Inflammatory macrophage treated with lipopolysaccharide for 1 hour (primary cell): ENCODE results near the gene VAMP3.
"Not testable (repeated sequence)": the region's sequence is repeated elsewhere in the genome, so short reads cannot be mapped to it uniquely, and the experiment has no call there.

ENCODE experiments used
- DNase-seq, 2 donors: peaks; one replicate each; pipeline ENCODE4 v3.0.0-alpha.2; 2020 to 2022

The VAMP3 gene

DNA sequence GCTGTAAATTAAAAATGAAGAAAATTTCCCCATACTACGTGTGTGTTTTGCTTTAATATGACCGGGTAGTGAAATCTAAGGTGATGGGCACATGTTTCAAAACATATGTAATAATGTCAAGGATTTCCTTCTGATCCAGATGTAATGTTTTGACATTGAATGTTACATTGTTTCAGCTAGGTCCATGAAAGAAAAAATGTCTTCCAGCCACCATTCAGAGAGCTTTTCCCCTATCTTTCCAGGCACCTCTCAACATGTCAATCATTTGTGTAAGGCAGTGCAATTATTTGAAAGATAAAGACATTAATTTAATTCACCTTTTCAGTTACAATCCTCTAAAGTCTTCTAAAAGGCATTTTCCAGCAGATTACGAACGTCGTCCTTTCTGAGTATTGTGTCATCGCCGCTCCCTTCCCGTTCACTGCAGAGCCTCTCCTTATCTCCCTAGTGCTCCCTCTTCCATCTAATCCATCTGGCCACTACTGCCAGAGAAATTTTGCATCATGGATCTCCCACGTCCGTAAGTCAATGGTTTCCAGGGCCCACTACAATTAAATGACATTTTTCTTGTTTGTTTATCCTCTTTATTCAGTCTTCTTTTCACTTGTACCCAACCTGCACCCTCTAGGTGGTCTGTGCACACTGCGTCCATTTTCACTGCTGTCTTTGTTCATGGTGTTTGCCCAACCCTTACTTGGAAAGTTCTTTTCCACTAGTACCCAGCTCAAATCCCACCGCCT lies 1.3 kb upstream of the VAMP3 start:
- no peak for DNase-seq

DNA sequence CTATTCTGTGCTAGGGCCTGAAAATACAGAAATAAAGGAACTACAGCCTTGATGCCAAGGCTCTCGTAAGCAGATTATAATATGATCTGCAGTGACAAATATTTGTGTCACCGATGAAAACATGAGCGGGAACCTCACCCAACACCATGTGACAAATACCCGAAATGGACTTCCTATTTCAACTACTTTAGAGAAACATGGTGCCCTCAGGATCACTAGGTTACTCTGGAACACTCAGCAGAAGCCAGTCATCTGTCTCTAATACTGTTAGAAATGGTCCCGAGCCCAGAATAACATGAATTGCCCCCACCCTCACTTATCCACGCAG lies 463 bp upstream of the VAMP3 start:
- DNase-seq = peak; percentile 71 to 82

DNA sequence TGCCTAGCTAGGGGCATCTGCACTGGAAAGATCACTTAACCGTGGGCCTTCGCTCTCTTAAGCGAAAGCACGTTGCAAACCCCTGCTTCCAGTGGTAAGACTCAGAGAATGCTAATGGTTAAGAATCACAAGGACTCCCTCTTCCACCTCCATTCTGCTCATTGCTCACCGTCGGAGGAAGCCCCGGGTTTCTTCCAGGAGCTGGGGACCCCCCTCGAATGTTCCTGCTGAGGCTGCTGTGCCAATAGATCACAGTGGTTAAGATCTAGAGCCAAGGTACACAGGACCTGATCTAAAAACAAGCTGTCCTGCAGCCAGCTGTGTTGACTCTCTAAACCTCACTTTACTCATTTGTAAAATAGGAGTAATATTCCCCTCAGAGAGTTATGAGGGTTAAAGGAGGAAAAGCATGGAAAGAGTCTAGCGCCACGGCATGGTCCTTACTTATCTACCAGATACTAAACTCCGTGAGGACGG lies 765 bp downstream of the VAMP3 start:
- DNase-seq = no peak

DNA sequence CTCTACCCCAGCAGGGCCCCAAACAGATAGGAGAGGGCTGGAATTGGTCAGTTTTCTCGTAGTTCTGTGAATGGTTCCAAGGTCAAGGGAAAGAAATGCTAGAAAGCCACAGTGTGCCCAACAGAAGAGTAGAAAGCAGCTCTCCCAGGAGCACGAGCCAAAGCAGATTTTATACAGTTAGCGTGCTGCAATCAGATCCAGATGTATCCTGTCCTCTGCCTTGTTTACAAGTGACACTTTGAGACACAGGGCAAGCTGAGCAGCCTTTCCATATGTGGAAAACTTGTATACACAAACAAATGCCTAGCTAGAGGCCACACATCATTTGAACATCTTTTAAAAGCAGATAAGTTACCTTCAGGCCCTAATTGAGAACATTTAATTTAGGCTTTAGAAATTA lies 6.5 kb downstream of the VAMP3 start:
- no peak for DNase-seq

DNA sequence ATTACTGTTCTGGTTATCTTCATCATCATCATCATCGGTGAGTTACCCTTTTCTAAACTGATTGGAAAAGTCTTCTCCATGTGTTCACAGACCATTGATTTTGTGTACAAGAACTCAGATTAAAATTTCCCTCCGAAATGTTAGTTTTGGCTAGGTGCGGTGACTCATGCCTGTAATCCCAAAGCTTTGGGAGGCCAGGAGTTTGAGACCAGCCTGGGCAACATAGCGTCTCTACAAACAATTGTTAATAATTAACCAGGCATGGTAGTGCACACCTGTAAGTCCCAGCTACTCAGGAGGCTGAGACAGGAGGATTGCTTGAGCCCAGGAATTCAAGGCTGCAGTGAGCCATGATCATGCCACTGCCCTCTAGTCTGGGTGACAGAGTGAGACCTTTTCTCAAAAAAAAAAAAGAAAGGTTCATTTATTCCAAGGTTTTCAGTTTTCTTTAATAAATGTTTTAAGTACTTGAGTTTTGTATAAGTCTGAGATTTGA lies 7.1 kb downstream of the VAMP3 start:
- no peak for DNase-seq

DNA sequence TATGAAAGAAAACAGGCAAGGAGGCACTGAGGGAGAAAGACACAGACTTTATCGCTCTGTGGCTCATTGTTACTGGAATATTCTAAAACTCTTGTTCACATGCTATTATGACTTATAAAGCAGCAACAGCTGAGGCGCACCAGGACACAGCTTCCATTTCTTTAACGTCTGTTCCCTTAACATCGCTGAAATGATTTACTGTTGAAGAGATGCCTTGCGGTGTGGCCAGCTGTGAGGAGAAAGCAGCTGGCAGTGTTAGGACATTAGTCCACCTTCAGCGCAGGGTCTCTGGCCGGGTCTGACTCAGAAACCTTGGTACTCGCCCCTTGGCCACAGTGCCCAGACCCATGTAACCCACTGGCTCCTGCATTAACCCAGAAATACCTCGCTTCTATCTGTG lies 9.9 kb downstream of the VAMP3 start:
- no peak for DNase-seq

DNA sequence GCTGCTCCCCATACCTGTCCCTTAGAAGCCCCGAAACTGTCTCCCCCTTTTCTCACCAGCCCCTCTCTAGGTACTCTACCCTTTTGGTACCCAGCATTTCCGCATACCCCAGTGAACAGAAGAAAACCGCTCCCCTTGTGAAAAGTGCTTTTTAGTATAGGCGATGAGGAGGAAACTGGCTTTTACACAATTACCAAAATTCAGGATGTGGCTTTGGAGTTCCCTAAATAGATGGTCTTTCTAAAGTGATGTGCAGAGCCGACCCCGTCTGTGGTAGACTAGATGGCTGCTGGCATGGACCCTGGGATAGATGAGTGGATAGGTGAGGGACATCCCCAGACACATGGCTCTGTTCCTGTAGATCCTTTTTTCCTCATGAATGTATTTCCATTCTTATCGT lies 10.4 kb downstream of the VAMP3 start:
- DNase-seq = peak in 1 of 2 donors; percentile 53

DNA sequence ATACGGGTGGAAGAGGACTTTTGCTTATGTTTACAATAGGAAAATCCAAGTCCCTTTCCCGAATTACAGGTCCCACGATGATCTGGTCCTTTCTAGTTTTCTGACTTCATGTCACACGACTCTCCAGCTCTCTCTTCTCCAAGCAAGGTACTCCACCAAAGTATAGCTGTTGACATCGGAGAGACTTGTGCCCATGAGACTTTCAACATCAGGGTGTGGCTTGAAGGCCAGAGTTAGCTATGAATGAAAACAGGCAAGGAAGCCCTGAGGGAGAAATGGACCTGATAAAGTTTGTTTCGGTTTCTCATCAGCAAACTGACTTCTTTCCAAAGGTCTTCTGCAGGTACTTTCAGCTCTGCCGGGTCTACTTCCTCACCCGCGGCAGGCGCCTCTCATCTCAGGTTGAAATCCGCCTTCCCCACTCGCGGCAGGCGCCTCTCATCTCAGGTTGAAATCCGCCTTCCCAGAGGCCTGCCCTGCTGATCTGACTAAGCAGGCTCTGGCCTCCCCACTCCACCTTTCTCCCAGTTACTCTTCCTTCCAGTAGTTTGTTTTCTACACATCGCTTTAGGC lies 10.9 kb downstream of the VAMP3 start:
- DNase-seq = peak; percentile 29 to 43

DNA sequence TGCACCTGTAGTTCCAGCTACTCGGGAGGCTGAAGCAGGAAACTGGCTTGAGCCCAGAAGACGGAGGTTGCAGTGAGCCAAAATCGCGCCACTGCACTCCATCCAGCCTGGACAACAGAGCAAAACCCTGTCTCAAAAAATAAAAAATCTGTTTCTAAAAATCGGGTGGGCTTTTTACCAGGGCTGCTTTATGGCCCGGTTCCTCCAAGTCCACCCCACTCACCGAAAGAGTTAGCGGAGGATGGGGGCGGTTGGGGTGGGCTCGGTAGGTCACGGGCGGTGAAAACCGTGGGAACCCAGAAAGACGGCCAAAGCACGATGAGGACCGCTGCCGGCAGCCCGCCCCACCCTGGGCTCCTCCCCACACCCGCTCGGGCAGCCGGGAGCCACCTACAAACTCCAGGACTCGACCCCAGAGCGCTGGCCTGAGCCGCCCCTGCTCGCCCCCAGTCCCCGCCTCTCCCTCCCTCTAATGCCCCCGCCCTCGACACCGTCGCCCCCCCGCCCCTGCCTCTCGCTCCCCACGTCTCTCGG lies 12.1 kb downstream of the VAMP3 start:
- no peak for DNase-seq

DNA sequence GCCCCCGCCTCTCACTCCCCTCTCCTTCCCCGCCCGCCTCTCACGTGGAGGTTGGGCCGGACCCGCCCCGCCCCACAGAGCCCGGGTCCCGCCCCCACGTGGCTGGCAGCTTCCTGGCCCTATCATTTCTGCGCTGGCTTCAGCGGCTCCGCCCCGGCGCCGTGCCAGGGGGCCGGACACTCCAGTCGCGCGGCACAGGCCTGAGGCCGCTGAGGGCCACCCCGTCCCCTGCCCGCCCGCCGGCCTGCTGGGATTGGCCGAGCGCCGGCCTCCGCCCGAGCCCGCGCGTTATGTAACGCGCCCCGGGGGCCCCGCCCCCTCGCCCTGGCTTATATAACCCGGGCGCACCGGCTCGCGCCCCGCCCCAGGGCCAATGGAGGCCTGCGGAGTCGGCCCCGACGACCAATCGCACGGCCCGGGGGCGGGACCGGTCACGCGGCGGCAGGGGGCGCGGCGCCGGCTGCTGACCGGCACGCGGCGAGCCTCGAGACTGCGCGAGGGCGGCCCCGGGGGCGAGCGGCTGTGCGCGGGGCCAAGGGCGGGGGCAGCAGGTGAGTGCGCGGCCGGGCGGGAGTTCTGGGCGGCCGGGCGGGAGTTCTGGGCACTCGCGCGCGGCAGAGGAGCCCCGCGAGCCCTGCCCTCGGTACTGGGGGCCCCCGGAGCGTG lies 12.9 kb downstream of the VAMP3 start, which contains the start of gene PER3:
PER3 (plus strand) TSS at position 466 of the 666 bp plus-strand sequence. CDS start 587 bp downstream, outside the sequence.
- peak; percentile 96 for DNase-seq

DNA sequence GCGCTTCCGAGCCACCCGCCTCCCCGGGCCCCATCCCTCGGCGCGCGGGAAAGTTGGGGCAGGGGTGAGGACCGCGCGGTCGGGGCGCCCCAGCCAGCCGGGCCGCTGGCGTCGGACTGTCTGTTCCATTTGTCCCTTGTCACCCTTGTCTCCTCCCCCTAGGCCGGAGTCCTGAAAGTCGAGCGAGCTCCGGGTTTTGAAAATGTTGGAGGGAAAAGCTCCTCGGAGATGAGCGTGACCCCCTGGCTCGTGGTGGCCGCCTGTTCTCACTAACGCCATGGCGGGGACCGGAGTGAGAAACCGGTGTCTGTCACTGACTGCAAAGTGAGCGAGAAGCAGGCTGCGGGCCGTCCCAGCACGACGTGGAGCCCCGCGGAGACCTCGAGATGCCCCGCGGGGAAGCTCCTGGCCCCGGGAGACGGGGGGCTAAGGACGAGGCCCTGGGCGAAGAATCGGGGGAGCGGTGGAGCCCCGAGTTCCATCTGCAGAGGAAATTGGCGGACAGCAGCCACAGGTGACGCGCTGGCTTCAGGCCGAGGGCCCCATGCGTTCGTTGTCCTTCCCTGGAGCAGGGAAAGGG lies 13.5 kb downstream of the VAMP3 start:
- DNase-seq = no peak

DNA sequence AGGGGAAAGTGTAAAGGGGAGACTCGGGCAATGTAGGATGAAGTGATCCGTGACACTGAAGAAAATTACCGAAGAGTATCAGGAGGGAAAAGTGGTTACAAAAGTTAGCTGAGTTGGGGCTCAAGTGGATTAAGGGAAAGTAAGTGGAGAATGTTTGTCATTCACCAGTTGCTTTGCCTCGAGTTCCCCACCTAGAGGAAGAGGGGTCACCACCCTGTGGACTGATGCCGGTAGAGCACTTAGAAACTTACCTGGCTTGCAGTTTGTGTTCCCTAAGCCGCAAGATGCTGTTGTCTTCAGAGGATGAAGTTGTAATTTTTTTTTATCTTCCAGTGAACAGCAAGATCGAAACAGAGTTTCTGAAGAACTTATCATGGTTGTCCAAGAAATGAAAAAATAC lies 14.0 kb downstream of the VAMP3 start:
- DNase-seq = no peak

DNA sequence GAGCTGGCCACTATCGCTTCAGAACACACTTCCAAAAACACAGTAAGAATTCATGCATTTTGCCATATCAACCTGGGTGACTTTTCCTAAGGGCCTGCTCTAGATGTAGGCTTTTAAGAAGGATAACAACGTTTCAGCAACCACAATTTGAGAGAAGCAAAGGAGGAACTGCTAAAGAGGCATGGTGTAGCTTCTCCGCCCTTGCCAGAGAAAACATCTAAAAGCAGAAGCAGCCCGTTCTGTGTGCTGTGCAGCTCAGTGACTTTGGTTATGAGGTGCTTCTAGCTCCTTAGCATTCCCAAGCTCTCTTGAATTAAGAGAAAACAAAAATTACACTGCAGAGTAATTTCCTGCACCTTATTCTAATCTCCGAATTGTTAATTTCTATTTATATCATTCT lies 15.7 kb downstream of the VAMP3 start:
- DNase-seq = peak in 1 of 2 donors; percentile 42

DNA sequence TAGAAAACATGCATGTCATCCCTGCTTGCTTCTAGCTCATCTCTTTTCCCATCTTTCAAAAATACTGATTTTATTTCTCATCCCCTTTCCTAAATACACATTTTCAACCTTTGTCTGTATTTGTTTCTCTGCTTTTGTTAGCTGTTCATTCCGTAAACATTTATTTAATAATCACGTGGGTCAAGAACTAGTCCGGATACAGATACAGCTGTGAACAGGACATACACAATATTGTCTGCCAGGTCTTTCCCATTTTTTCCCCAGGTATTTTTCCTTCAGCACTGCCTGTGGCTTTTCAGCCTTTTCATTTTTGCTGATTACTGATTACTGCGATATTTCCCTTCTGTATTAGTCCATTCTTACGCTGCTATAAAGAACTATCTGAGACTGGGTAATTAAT lies 18.7 kb downstream of the VAMP3 start:
- DNase-seq = no peak

DNA sequence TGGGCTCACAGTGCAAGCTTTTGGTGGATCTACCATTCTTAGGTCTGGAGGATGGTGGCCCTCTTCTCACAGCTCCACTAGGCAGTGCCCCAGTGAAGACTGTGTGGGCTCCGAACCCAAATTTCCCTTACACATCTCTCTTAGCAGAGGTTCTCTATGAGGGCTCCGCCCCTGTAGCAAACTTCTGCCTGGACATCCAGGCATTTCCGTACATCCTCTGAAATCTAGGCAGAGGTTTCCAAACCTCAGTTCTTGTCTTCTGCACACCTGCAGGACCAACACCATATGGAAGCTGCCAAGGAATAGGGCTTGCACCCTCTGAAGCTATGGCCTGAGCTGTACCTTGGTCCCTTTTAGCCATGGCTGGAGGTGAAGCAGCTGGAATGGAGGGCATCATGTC lies 19.9 kb downstream of the VAMP3 start:
- DNase-seq = not testable (repeated sequence)

DNA sequence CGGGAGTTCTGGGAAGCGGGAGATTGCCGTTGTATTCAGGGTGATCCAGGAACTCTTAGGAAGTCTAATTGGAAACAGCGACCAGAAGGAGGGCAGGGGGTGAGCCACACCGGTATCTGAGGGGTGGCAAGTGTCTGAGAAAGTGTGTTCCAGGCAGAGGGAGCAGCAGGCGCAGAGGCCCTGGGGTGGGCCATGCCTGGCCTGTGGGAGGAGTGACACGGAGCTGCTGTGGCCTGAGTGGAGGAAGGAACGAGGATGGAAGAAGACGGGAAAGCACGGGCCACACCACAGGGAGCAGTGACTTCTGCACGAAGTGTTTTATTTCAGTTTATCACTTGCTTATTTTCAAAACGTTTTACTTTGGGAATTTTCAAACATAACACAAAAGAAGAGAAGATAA lies 24.3 kb downstream of the VAMP3 start:
- DNase-seq = no peak

DNA sequence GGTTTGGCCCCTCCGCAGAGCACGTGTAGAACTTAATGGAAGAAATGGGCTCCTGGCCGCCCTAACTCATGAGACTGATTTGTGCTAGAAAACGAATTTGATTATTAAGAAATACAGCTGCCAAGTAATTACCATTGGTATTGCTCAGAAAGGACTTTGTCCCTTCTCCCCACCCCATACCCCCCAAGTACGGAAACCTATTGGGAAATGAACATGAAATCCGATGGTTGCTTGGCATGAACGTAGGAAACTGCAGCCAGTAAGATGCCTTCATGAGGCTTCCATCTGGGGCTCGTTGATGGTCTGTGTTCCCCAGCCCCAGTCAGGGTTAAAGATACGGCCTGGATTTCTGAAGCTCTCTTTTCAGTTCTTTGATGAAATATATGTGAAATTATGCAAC lies 34.4 kb downstream of the VAMP3 start:
- no peak for DNase-seq

DNA sequence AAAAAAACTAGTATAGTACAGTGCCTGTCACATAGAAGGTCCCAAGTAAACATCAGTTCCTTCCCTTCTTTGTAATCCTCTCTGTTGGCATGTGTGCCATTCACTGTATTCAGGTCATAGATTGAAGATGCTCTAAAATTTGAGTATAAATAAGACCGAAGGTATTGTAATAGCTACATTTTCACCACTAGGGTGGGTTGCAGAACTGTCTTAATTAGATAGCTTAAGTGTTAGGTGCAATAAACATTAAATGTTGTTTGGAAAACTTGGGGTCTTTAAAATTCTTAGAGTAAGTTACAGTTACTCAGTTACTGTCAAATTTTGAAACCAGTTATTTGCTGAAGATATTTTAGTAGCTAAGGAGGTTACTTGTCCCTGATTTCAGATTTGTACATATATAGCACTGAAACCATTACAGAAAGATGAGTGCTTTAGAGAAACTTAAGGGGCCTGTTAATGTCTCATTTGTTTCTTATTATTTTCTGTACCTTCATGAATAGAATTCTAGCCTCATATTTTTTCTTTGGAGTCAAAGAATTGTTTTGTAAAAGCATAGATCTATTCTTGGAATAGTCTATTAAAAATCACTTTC lies 37.3 kb downstream of the VAMP3 start:
- peak; percentile 43 to 48 for DNase-seq

DNA sequence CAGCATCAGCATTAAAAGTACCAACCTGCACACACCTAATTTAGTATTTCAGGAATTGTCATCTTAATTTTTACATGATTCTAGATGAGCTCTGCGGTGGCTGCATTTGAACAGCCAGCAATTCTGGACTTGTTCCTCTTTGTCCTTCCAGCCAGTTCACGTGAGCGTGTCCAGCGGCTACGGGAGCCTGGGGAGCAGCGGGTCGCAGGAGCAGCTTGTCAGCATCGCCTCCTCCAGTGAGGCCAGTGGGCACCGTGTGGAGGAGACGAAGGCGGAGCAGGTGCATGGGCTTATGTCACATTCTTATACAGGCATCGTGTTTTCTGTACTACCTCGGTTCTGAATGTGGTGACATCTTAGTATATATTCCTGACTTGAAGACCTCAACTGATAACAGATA lies 38.6 kb downstream of the VAMP3 start:
- DNase-seq = no peak

DNA sequence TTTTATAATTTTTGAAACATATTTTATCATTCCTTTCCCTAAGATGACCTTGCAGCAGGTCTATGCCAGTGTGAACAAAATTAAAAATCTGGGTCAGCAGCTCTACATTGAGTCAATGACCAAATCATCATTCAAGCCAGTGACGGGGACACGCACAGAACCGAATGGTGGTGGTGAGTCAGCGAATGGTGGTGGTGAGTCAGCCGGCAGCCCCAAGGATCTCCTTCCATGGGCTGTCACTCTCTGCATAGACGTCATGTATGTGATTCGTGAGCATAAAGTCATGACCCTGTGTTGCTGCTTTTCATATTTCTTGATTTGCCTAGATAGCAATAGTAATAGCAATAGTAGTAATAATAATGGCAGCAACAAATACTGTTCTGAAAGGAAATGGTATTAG lies 39.3 kb downstream of the VAMP3 start:
- DNase-seq = peak; percentile 81 to 93

DNA sequence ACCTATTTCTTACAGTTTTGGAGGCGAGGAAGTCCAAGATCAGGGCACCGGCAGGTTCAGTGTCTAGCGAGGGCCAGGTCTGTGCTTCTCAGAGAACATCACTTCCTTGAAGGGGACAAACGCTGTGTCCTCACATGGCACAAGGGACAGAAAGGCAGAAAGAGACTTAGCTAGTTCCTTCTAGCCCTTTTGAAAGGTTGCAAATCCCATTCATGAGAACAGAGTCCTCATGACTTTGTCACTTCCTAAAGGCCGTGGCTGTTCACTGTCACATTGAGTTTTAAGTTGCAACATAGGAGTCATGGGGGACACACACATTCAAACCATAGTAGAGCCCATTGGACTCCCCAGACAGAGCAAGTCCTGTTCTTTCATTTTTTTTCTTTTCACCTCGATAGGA lies 40.4 kb downstream of the VAMP3 start:
- DNase-seq = peak; percentile 68 to 96

DNA sequence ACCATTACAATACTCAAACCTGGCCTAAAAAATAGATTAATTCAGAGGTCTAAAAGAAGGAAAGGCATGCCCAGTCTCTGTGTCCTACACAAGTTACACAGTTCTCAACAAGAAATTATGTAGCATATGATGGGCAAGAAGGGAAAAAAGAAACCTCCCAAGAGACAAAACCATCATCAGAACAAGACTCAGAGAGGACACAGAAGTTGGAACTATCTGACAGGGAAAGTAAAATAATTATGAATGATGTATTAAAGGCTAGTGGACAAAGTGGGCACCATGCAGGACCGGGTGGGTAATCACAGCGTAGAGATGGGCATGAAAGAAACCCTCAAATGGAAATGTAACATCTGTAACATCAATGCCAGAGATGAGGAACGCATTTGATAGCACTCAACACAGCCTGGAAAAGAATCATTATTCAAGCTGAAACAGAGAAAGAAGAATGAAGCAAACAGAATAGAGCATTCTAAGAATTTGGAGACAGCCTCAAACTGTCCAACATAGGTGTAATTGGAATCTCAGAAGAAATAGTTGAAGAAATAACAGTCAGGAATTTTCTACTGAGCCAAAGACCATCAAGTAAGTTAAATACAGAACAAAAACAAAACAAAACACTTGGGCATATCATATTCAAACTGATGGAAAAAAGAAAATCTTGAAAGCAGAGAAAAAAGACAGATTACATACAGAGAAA lies 42.7 kb downstream of the VAMP3 start:
- no peak for DNase-seq
